HG03460 (cell line): ENCODE results near the gene TAS2R1.

Experiments used
- ATAC-seq: cut with Tn5 transposase; IDR thresholded peaks from one replicate; pipeline ENCODE4 v1.9.1; 2021; ENCODE audit not compliant: unreplicated experiment

TAS2R1 gene

DNA sequence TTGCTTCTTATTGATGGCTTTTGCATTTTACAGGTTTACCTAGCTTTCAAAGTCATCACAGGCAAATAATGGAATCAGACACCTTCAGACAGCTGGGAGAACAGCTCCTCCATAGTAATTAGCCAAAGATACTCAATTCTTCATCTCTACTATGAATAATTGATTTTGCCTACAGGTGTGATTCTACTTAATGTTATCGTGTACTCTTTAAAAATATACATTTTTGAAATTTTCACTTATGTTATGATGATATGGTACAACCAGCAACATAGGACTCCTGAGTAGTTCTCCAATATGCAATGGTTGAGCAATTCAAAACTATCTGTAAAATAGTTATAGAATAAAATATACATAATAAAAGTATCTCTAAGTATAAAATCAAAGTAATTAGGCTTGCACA is at the start of gene TAS2R1:
TAS2R1 (minus strand) TSS at position 101 of the 400 bp plus-strand sequence. CDS start 319 bp downstream, outside the sequence.
- ATAC-seq: no peak

- no peak for ATAC-seq
These were observed 40.2 kb upstream of the TAS2R1 start for GRCh38 chr5:9670371-9670770.

- no peak for ATAC-seq
These were observed 37.8 kb upstream of the TAS2R1 start for GRCh38 chr5:9667906-9668305.

DNA sequence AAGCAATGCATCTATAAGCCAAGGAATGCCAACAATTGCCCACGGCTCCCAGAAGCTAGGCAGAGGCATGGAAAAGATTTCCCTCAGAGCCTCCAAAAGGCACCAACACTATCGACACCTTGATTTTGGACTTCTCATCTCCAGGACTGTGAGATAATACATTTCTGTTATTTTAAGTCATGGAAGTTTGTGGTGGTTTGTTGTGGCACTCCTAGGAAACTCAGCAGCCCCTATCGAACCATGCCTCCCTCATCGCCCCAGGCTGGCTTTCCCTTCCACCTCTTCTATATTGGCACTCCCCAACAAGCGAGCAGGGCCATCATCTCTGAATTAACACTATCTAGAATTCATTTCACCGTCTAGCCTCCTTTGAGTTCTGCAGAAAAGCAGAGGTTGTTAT is 33.7 kb upstream of the TAS2R1 start:
- no peak for ATAC-seq

- no peak for ATAC-seq
These were observed 31.3 kb upstream of the TAS2R1 start for GRCh38 chr5:9661316-9662015.

DNA sequence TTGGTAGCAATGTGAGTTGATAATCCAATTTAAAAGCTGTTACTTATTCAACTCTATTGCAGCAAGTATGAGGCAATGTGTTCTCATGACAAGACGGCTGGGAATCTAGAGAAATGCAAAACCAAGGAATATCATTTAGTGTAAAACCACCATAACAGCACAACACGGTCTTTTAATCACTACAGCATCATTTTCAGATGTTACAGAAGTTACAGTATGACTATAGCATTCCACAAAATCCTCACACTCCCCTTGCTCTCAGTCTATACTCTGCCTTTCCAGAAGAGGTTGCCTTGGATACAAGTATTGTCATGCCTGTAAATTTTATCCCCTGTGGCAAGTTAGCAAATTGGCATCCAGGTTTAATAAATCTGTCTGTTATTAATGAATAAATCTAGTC is 28.6 kb upstream of the TAS2R1 start:
- no peak for ATAC-seq

DNA sequence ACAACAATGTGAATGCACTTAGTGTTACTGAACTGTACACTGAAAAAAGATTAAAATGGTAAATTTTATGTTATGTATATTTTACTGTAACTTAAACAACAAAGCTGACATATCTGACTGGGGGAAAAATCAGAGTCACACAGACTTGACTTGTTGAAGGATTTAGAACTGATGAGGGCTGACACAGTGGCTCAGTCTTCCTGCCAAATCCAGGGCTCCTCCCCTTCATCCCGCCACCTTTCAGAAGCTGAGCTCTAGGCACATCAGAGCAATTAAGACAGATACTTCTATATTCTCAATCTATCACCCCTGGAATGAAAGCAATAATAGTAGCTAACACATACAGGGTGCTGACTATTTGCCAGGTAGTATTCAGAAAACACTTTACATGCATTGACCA is 27.7 kb upstream of the TAS2R1 start:
- no peak for ATAC-seq

DNA sequence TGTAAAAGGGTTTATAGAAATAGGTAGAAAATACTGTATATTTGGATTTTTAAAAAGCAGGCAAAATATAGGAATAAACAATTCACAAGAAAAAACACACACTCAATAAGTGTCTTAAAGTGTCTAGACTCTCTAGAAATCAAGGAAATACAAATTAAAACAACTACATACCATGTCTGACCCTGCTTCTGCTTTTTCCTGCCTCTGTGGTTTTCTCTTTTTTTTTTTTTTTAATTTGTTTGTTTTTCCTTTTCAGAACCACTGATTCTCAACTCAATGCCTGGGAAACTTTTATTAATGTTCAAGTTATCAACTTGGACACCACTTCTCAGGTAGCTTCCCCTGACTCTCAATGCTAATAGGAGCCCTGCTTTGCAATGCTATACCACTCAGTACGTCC is 25.5 kb upstream of the TAS2R1 start:
- no peak for ATAC-seq

DNA sequence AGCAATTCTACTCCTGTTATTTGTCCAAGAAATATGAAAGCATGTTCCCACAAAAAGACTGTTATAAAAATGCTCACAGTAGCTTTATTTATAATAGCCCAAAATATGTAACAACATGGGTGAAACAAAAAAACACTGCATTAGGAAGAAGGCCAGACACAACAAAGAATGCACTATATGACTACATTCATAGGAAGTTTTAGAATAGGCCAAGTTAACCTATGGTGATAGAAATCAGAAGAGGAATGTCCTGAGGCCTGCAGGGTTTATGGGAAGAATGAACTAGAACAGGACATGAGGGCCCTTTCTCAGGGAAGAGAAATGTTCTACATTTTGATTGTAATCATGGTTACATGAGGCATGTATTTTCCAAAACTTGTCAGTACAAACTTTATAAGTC is 24.7 kb upstream of the TAS2R1 start:
- no peak for ATAC-seq

DNA sequence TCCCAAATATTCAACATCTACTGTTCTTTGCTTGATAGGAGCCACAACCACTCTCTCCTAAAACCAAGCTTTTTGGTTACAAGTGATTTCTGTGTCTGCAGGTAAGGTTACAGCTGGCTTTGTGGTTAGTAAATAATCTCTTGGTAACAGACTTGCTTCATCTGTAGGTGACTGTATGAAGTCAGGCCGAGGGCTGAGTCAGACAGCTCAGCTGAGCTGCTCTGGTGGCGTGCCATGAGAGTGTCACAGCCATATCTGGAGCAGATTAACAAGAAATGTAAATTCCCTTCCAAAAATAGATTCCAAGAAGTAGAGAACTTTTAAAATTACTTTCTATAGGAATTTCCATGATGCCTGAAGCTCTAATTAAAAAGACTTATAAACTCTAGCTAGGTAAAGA is 23.7 kb upstream of the TAS2R1 start:
- peak; percentile 90 for ATAC-seq

GRCh38 chr5:9653061-9653460 is 22.9 kb upstream of the TAS2R1 start:
- no peak for ATAC-seq

GRCh38 chr5:9652295-9652694 is 22.1 kb upstream of the TAS2R1 start:
- ATAC-seq: no peak

GRCh38 chr5:9646843-9647242 is 16.7 kb upstream of the TAS2R1 start:
- no peak for ATAC-seq

DNA sequence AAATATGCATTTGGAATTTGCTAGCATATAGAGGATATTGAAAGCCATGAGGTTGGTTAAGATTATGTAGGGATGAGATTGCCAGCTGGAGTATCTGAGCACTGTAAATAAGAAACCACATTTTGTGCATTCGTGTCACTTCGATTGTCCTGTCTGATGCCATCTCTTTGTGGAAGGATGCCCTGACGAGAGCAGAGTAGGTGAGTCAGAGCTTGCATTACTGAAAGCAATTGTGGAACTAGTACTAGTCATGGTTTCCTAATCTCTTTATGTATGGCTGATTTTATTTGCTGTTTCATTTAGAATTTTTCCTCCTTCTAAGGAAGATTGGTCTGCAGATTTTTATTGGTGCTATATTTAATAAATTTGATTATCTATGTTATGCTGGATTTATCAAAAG is 14.5 kb upstream of the TAS2R1 start:
- no peak for ATAC-seq

DNA sequence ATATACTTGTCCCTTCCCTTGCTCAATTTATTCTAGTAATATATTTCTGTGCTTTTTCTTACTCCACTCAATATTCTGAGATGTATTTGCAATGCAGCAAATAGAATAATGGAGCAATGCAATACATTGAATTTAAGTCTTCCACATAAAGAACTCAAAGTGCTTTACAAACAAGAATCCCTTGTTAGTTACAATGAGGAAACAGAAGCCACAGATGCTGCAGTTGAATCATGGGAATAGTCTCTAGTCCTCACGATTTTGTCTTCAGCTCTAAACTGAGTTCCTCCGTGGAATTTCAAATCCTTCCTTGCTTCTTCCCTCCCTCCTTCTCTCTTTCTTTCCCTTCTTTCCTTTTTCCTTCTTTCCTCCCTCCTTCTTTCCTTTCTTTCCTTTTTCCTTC is 12.5 kb upstream of the TAS2R1 start:
- ATAC-seq: no peak

GRCh38 chr5:9641806-9642355 is 11.7 kb upstream of the TAS2R1 start:
- no peak for ATAC-seq

GRCh38 chr5:9632495-9632894 is 2.3 kb upstream of the TAS2R1 start:
- ATAC-seq: no peak

- no peak for ATAC-seq
These were observed 2.6 kb downstream of the TAS2R1 start for GRCh38 chr5:9627541-9627940.

- no peak for ATAC-seq
These were observed 3.2 kb downstream of the TAS2R1 start for GRCh38 chr5:9626955-9627354.

DNA sequence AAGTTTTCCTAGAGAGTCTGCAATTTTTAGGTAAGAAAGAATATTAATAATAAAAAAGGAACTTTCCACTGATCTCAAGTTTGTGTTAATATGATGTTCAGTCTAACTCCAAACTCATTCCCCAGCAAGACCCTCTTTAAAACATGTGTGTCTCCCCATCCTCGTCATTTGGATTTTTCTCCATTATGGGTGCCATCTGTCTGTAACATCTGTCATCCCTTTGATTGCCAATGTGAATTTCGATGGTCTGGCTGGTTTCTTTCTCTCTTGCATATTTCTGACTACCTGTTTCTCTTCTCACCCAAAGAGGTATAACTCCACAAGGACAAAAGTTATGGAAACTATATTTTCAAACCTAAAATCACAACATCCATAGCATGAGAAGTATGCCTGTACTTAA is 4.4 kb downstream of the TAS2R1 start:
- ATAC-seq: no peak

GRCh38 chr5:9625286-9625685 is 4.9 kb downstream of the TAS2R1 start:
- ATAC-seq: no peak

DNA sequence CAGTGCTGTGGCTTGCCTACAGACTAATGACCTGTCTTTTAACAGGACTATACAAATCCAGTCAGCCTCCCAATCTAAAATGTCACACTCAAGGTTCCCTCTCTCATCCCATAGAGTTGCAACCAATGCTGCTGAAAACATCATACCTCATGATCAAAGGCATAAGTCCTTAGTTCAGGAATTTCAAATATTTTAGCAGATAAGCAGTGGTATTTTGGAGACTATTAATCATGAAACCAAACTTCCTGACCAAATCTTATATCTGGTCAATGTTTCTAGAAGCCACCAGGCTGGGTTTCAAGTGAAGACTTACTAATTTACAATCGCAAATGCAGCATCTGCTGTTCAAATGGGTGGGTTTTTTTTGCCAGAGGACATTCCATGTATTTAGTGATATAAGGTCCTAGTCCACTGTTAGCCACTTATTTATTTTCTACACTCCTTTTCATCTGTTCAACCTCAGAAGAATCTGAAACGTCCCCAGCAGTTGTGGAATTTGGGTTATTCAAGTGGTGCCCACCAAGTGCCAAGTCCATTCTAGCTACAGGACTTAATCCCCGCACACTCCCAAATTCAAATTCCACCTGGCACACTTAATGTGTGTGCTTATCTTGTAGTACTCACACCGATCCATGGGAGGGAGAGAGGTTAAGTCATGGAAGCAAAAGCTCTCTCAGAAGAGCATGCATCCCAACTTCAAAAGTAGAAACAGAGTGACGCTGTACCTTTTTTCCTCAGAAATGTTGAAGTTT is 5.8 kb downstream of the TAS2R1 start:
- ATAC-seq: no peak
